Limb (tissue), 2 donors: Measurements from ENCODE around the gene TRAF2.
"Not testable (repeated sequence)": the region's sequence is repeated elsewhere in the genome, so short reads cannot be mapped to it uniquely, and the experiment has no call there.

Experiments used
- DNase-seq, 2 donors: peaks; one replicate each; pipeline ENCODE4 v3.0.0-alpha.2; 2016; ENCODE audit errors: extremely low spot score in 2 of 2

Gene TRAF2

DNA sequence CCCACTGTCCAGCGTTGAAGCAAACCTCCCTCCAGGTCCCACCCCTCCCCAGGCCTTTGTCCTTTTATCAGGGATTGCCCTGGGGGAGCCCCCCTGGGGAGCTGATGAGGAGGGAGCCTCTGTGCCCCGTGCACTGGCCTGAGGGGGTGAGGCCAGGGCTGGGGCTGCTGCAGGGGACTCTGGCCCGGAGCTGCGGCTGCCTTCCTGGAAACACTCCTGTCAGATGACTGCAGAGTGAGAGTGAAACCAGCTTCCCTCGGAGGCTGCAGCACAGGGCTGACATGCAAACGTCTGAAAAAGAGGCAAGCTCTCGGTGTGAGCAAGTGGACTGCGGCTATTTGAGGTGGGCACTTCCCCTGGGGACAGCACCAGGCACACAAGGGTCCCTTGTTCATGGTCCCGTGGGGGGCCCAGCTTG lies 4.6 kb upstream of the TRAF2 start:
- no peak for DNase-seq

DNA sequence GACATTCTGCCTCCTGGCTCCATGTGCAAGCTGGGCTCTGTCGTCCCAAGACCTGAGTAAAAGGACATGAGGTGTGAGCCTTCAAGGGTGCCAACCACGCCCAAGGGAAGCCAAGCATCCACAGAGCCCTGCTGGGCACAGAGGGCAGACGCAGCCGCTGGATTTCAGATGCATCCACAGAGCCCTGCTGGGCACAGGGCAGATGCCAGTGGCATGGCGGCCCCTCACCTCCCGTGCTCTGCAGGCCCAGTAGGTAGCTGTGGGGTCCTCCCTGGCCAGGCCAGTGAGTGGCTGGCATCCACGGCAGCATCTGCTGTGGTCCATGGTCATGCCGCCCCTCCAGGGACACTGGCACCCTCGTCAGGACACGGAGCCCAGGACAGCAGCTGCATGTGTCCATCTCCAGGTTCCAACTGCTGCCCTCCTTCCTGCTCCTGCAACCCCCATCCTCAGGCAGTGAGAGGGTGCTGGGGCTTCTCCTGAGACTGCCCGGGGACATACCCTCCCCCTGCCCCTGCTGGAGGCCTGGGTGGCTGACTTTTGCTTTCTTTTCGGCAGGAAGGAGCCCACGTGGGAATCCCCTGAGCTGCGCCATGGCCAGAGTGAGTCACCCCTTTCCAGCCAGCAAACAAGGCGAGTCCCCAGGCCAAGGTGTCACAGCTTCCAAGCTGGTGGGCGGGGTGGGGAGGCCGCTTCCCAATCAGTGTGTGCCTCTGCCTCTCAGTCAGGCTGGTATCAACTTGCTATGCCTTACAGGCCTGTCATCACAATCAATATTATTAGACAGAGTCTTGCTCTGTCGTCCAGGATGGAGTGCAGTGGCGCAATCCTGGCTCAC lies 4.0 kb upstream of the TRAF2 start:
- no peak for DNase-seq

DNA sequence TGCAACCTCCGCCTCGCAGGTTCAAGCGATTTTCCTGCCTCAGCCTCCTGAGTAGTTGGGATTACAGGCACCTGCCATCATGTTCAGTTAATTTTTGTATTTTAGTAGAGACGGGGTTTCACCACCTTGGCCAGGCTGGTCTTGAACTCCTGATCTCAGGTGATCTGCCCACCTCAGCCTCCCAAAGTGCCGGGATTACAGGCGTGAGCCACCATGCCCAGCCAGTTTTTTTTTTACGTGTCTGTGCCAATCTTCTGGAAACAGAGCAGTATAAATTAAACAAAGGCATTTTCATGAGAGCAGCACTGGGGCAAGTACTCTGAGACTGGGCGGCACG lies 3.4 kb upstream of the TRAF2 start:
- DNase-seq, result not testable (repeated sequence)

DNA sequence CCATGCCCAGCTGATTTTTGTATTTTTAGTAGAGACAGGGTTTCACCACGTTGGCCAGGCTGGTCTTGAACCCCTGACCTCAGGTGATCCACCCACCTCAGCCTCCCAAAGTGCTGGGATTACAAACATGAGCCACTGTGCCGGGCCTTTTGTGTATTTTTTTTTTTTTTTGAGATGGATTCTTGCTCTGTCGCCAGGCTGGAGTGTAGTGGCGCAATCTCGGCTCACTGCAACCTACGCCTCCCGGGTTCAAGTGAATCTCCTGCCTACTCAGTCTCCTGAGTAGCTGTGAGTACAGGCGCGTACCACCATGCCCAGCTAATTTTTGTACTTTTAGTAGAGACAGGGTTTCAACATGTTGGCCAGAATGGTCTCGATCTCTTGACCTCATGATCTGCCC lies 2.6 kb upstream of the TRAF2 start:
- DNase-seq, result not testable (repeated sequence)

DNA sequence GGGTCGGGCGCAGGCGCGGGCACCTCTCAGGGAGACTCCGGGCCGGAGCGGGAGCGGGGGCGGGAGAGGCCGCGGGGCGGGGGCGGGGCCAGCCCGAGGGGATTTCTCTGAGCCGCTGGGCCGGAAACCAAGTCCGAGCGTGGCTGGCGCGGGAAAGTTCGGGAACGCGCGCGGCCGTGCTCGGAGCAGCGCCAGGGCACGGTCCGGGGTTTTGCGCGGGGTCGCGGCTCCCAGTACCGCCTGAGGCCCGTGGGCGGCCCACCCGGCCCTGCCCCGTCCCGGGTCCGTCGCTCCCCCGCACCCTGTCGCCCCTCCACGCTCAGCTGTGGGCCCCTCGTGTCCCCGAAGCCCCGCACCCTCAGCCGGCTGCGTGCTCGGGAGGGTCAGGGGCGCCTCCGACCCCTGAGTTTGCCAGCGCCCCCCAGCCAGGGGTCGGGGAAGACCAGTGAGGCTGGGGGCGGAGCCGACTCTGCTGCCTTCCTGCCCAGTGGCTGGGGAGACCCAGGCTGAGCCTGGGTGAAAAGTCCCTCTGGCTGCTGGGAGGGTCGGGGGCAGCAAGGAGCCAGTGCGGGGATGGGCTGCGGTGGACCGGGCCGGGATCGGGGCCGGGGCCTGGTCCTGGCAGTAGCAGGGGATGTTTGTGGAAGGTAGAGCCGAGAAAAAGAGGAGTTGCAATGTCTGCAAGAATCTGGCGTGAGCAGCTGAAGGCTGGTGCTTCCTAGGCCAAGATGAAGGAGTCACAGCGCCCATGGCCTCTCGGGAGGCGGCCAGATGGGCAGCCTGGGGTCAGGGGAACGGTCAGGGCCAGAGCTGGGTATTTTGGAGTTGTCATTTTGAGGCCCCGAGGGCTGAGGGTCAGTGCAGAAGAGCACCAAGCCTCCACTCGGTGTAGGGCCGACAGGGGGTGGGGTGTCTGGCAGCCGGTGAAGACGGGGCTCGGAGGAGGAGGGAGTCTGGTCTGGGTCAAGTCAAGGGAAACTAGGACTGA lies 588 bp downstream of the TRAF2 start:
- DNase-seq, result peak; percentile 16 to 54

DNA sequence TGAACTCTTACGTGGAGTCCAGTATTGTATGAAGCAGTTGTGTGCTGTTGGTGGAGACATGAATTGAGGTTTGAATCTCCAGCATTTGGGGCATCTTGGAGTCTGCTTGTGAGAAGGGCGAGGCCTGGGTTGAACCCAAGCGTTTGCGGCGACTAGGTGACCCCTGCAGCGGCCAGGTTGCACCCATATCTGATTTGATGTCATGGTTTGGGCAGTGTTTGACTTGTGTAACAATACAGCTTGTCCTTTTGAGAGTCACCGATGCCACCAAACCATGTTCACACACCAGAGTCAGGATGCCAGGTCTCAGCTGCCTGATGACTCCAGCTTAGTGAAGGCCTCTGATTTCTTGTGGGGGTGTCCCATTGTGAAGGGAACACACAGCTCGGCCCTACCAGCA lies 2.1 kb downstream of the TRAF2 start:
- no peak for DNase-seq

DNA sequence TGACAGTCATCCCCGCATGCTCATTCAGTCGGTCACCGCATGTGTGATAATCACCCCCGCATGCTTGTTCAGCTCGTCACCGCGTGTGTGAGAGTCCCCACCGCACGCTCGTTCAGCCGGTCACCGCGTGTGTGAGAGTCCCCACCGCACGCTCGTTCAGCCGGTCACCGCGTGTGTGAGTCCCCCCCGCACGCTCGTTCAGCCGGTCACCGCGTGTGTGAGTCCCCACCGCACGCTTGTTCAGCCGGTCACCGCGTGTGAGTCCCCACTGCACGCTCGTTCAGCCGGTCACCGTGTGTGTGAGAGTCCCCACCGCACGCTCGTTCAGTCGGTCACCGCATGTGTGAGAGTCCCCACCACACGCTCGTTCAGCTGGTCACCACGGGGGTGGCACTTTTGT lies 3.5 kb downstream of the TRAF2 start:
- DNase-seq, result no peak

DNA sequence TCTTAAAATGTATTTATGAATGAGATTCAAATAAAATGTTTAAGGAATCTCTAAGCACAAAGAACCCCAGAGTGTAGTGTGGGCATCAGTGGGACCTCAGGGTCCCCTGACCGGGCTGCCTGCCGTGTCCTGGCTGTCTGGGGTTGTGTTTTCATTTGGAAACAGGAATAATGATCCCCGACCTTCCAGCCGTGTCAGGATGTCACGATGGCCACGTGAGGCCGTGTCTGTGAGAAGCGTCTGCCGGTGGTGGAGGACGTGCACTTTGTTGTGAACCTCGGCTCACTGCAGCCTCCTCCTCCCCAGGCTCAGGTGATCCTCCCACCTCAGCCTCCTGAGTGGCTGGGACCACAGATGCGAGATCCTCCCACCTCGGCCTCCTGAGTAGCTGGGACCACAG lies 4.3 kb downstream of the TRAF2 start:
- DNase-seq, result no peak

DNA sequence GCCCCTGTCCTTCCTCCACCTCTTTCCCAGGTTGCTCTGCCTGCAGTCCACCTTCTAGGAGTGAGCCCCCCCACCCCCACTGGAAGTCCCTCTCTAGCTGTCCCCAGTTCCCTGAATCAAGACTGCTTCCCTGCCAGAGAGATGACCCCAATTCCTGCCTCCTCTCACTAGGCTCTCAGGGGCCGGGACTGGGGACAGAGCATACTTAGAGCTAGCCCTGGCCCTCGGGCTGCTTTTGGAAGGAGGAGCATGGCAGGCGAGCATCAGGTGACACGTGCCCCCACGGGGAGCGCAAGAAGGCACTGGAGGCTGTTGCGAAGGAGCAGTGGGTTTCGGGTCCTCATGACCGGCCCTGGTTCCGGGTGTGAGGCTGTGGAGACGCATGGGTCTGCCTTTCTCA lies 9.7 kb downstream of the TRAF2 start:
- no peak for DNase-seq

DNA sequence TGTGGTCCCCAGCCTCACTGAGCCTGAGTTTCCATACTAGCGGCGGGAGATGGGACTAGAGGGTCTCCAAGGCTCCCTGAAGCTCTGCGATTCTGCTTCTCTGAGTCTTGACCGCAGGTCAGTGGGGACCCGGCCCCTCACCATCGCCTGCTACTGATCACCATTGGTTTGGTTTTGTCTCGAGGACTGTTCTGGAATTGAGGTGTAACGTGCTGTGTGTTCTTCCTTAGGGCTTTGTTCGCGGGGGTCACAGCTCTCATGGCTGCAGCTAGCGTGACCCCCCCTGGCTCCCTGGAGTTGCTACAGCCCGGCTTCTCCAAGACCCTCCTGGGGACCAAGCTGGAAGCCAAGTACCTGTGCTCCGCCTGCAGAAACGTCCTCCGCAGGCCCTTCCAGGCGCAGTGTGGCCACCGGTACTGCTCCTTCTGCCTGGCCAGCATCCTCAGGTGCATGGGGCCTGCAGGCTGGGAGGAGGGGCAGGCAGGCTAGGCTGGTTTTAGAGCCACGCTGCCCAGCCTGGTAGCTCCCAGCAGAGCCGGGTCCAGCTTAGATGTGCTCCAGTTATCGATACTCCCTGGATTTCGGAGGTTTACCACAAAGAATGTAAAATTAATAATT lies 12.3 kb downstream of the TRAF2 start:
- DNase-seq, result no peak

DNA sequence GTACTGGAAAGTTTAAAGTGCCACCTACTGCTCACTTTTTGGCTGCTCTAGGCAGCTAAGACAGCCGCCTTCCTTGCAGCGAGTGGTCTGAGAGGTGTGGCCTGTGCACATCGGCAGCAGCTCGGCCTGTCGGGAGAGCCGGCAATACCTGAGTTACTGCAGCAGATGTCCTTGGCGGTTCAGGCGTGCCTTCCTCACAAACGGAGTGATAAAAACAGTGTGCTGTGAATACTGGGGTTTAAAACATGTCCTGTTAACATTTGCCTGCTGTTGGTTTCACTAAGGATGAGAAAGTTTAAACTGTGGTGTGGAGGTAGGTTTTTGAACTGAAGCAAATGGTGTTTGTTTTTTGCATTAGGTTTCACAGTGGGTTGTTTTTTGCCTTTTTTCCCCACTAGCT lies 12.9 kb downstream of the TRAF2 start:
- no peak for DNase-seq

DNA sequence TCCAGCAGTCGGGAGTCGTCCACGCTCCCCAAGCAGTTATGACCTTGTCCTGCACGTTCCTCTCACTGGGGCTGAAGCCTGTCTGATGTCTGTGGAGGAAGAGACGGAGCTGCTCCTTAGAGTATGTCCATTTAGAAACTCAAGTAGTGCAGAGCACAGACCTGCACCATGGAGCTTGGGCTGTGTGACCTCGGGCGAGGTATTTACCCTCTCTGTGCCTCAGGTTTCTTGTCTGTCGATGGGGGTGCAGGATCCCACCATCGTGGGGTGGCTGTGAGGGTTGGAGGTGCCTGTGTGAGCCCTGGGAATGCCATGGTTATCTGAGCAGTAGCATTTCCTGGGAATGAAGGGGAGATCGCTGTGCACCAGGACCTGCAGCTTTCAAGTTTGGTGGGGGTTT lies 14.2 kb downstream of the TRAF2 start:
- no peak for DNase-seq

DNA sequence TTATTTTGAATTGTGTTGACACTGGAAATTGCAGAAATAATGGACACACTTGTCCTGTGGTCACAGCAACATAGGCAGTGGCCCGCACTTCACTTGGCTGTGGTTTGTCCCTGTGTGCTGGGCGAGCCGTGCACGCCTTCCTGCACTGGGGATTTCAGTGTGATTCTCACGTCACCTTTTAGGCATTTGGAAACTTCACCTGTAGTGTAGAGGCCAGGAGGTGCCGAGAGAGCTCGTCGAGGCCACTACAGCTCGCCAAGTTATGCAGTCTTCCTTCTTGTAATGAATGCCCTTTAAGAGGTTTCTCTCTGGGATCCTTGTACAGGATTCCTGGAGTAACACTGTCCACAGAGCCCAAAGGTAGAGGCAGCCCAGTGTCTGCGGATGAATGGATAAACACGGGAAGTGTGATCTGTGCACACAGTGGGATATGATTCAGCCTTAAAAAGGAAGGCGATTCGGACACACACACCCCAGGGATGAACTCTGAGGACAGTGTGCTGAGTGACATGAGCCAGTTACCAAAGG lies 14.7 kb downstream of the TRAF2 start:
- no peak for DNase-seq

DNA sequence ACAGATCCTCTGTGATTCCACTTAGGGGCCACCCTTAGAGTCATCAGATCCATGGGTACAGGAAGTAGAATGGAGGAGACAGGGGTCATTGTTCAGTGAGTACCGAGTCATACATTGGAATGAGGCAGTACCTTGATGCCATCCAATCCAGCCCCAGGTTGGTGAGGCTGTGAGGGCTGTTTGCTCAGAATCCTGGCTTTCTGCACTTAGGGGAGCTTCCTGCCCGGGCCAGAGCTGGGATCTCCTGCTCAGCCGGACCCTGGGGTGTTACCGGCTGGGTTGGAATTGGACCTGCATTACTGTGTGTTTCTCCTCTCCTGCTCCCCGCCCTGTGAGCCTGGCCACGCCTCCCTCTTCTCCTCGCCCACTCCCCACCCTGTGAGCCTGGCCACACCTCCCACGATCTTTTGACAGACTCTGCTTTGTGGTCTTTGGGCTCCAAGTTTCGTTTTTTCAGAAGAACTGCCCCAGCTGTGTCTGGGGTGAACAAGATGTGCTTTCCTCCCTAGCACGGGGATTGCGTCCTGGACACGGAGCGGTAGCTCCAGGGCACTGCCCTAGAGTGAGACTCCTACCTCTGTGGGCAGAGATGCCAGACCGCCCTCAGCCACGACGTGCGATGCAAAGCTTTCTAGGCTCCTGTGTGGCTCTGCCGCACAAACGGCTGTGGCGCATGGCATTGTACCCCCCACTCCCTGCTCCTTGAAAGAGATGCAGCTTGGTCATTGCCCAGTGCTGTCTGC lies 15.4 kb downstream of the TRAF2 start:
- DNase-seq, result no peak

DNA sequence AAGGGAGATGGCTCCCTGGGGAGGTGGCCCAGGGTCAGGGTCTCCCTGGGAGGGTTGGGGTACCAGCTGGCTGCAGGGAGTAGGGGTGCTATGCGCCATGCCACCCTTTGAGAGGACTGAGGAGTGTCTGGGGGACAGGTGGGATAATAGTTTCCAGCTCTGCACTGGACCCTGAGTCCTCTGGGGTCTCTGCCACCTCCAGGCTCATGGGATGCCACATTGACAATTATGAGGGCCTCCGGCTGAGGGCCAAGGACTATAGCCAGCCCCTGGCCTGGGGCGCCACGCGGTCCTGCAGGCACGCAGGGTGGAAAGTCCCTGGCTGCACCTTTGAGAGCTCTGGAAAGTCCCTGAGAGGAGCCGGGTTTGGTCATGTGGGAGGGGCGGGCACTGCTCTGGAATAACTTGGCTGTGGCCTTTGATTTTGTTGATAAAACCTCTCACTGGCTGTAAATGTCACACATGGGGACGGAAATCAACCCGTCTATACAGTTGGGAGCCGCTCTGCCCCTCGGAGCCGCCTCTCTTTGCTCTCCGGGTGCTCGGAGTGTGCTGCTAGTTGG lies 16.0 kb downstream of the TRAF2 start:
- DNase-seq, result no peak

DNA sequence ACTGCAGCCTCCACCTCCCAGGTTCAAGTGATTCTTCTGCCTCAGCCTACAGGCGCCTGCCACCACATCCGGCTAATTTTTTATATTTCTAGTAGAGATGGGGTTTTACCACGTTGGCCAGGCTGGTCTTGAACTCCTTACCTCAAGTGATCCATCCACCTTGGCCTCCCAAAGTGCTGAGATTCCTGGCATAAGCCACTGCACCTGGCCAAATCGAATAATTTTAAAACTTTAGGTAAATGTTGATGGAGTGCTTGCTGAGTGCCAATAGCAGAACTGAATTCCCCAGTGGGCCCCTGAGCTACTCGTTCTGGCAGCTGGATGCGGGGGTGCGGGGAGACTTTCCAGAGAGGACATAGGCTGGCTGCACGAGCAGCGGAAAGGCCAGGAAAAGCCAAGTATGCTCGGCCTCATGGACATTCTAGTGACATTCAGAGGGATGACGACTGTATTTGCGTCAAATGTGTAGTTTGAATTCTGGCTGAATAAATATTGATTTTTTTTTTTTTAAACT lies 16.8 kb downstream of the TRAF2 start:
- DNase-seq, result no peak

DNA sequence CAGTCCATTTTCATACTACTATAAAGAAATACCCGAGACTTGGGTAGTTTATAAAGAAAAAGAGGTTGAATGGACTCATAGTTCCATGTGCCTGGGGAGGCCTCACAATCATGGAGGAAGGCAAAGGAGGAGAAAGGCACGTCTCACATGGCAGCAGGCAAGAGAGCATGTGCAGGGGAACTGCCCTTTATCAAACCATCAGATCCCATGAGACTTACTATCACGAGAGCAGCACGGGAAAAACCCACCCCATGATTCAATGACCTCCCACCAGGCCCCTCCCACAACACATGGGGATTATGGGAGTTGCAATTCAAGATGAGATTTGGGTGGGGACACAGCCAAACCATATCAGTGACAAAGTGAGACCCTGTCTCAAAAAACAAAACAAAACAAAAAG lies 19.9 kb downstream of the TRAF2 start:
- no peak for DNase-seq

DNA sequence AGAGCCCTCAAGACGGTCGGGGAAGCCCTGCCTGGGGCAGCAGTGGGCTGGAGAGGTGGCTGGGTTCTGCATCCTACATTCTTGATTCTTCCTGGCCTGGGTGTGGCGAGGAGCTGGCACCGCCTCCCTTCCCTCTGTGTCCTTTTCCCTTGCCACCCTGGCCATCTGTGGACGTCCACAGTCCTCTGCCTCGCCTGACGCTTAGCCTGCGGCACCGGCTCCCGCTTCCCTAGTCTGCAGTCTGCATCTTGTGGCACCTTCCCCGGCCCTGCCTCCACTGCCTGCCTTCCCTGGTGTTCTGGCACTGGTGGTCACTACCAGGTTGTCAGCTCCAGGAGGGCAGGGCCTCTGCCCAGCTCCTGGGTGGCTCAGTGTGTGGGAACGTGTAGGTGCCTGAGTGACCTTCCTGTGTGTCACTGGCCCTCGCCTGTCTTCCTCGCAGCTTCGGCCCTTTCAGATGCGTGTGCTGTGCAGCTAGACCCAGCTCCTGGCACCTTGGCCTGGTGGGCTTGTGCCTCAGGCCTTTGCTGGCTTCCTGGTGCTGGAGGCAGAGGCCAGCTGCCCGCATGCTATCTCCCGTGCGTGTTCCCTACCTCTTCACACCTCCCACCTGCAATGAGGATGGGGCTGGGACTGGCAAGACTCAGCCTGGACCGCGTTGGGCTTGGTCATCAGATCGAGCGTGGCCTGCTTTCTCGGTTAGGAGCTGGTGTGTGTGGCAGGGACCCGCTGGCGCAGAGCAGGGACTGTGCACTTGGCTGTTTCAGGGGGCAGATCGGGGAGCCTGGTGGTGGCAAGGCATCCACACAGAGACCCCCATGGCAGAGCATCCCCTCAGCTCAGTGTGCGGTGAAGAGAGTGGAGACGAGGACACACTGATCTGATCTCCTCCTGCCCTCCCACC lies 20.9 kb downstream of the TRAF2 start:
- no peak for DNase-seq

DNA sequence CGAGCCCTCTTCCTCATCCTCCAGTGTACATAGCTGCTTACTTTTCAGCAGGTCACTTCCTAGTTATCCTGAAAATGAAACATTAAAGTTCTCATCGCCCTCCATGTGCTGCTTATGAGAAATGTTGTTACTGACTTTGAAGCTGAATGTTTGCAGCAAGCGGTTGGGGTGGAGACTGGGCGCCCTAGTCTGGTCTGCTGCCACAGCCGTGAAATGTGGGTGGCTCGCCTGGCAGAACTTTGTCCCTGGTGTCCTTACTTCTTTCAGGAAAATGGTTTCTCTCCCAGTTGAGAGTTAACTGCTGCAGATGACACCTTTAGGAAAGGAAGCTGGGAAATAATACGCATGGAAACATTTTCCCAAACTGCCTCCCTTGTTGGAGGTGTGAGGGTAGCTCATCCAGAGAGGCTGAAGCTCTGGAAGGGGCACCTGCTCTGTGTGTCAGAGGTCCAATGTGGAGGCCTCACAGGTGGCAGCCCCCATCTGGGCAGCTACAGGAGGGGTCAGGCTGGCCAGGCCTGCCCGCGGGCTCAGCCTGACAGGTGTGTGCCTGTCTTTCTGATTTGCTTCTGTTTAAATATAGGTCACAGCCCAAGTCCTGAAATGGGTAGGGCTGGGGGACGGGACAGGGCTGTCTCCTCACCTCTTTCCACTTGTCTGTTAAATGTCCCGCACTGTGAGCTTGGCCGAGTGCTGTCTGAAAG lies 24.0 kb downstream of the TRAF2 start:
- no peak for DNase-seq
